Measurements from ENCODE around the gene FADS6.

Gene FADS6

GRCh38 chr17:74868251-74868907 is 25.1 kb downstream of the FADS6 start:
- no peak overlapping the region for H3K4me3 ChIP-seq (ENCODE audit: low read depth, low read length)
- no peak for DNase-seq (ENCODE audit: low read depth, low spot score)
- no peak for TF ChIP-seq CTCF (IDR thresholded peaks at IDR 0.05; ENCODE audit: low read depth, low read length)
- in situ Hi-C loops (cut with HindIII; ENCODE audit: low sequenced_read_pairs): no loop called here

DNA sequence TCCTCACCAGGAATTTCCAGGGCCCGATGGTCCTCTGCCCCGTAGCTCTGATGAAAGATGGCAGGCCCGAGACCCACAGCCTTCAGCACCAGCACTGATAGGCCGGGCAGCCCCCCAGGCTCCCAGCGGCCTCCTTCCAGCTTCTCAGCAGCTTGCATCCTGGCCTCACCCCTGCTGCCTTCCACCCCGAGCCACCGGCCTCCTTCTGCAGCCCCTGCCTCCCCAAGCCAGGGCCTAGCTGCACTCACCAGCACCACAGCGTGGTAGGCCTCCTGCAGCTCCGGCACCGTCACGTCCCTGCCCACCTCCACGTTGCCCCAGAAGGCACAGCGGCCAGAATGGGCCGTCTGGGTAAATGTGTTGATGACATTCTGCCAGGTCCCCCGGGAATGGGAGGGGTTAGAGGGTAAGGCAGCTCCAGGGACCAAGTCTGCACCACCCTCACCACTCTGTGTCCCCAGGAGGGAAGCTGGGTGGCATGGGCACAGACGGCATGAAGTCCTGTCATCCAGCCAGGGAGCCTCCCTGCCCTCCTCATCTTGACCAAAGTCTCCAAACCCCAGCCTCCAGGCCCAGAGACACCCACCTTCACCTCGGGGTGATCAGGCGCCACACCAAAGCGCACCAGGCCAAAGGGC is 27.1 kb downstream of the FADS6 start:
- in situ Hi-C loops (cut with HindIII; ENCODE audit: low sequenced_read_pairs): no loop called here

DNA sequence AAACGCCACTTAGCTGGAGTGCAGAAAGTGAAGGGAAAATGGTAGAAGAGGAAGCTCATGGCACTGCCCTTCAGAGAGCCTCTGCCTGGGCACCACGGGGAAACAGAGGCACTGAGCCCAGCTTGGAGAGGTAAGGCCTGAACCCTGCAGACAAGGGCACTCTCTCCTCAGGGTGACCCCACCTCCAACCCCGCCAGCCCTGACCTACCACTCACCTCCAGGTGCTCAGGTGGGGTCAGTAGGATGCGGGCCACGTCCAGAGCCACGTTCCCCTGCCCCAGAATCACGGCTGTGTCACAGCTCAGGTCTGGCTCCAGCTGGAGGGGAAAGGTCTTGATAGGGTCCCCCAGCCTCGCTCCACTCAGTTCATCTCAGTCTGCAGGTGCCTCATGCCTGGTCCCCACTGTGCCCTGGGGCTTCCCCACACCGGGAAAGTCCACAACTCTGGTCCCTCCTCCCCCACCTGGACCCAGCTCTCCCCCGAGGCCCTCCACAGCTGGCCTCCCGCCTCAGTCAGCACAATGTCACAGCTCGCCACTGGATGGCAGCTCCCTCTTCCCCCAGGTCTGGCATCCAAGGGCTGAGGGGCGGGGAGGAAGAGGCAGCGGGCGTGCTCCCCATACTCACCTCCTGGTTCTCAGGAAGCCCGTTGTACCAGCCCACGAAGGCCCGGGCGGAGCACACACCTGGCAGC is 27.8 kb downstream of the FADS6 start:
- TF ChIP-seq CTCF (IDR thresholded peaks at IDR 0.05; ENCODE audit: low read depth, low read length): no peak
- no peak for DNase-seq (ENCODE audit: low read depth, low spot score)
- no peak overlapping the region for H3K4me3 ChIP-seq (ENCODE audit: low read depth, low read length)
- in situ Hi-C loops (cut with HindIII; ENCODE audit: low sequenced_read_pairs): no loop called here

More for the DNA sequence above, 27.1 kb downstream of the FADS6 start:
- DNase-seq (ENCODE audit: low read depth, low spot score): no peak
- H3K4me3 ChIP-seq (ENCODE audit: low read depth, low read length): no peak overlapping the region
- TF ChIP-seq CTCF (IDR thresholded peaks at IDR 0.05; ENCODE audit: low read depth, low read length): no peak

DNA sequence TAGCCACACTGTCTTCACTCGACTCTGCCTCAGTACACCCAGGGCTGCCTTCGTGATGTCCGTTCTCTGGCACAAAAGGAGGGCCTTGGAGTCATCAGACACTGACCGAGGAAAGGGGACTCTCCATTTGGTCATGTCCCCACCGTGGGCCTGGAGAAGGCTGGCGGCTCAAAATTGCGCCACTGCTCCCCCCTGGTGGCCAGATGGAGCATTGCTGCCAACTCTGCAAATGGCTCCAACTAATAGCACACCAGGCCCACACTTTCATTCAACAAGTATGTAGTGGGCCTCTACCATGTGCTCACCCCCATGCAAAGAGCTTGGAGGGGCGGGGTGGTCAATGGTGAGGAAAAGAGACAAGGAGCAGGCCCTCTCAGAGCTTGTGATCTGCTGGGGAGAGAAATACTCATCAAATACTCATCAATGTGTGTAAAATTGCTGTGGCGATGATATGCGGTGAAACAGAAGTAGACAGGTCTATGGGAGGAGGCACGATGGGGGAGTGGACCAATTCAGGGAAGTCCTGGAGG is 28.5 kb downstream of the FADS6 start:
- TF ChIP-seq CTCF (IDR thresholded peaks at IDR 0.05; ENCODE audit: low read depth, low read length): peak; percentile 98
- H3K4me3 ChIP-seq (ENCODE audit: low read depth, low read length): no peak overlapping the region
- in situ Hi-C loops (cut with HindIII; ENCODE audit: low sequenced_read_pairs): no loop called here
- peak; percentile 53 for DNase-seq (ENCODE audit: low read depth, low spot score)

GRCh38 chr17:74864297-74864865 is 29.1 kb downstream of the FADS6 start:
- no peak for DNase-seq (ENCODE audit: low read depth, low spot score)
- in situ Hi-C loops (cut with HindIII; ENCODE audit: low sequenced_read_pairs): no loop called here
- no peak for TF ChIP-seq CTCF (IDR thresholded peaks at IDR 0.05; ENCODE audit: low read depth, low read length)
- no peak overlapping the region for H3K4me3 ChIP-seq (ENCODE audit: low read depth, low read length)

Data from astrocyte of the spinal cord (primary cell).